ENCODE measurements around the gene ZNF76. TPM values are rescaled to one million over a fixed set of nuclear protein-coding genes. Genes with fewer than 3 reads are reported as not detected.
A peak's percentile ranks its signal among the peaks of the same experiment; 100 is the strongest.

The ZNF76 gene
- total RNA-seq, 1 experiment from 2014 or later, result 39.9 TPM

GRCh38 chr6:35295521-35296315 is 36.2 kb downstream of the ZNF76 start:
- Histone ChIP-seq H3K4me2 (no peak overlapping the region), H3K79me2 (ENCODE audit: low read depth) (no peaks in the 10 kb centered on the region; the same call in 1 of the 2 replicates), H3K36me3 (ENCODE audit: low read depth) (0 out of 2 replicates have a peak, but pooled peaks cover under 1% of the 10 kb centered on the region), H3K4me1 (replicated peaks; ENCODE audit: insufficient read depth) (peaks cover 14% of the 10 kb centered on the region), H4K20me1 (ENCODE audit: insufficient read depth) (no peaks in the 10 kb centered on the region), H3K27me3 (ENCODE audit: insufficient read depth, low read depth) (no peaks in the 10 kb centered on the region), H2AFZ (no peak overlapping the region), H3F3A (ENCODE audit: insufficient read depth, low read depth) (no peaks in the 10 kb centered on the region), H3K9me3 (ENCODE audit: insufficient read depth, low read depth) (no peaks in the 10 kb centered on the region), H3K9me2 (ENCODE audit: insufficient read depth) (no peaks in the 10 kb centered on the region), H3K4me3 (no peak overlapping the region), H3K27ac (no peak overlapping the region)
- ChIA-PET CTCF (interaction anchor here (0.6 to 1.0 kb wide), 3 partner anchors 154 to 229 kb away, joined by 3 to 8 read pairs (median 3); partner anchors contain the start of gene RPL10A), POLR2A (ENCODE audit: unreplicated experiment) (interaction anchor here (0.6 kb wide), 1 partner anchor 296 kb away, joined by 4 read pairs; no protein-coding TSS in a partner anchor)
- intact Hi-C loops (cut with micrococcal nuclease; ENCODE audit: unreplicated experiment), result loop anchor here (2.0 to 10.0 kb wide), 3 partner anchors 287 to 799 kb away; partner anchors contain the start of gene ARMC12
- BruUV-seq (replicated peaks), result no TSS peak
- no peak for DNase-seq
- TF ChIP-seq CTCF (conservative IDR thresholded peaks at IDR 0.05) (no peak), EZH2 (IDR thresholded peaks at IDR 0.05; ENCODE audit: low read depth) (no peak)

- Histone ChIP-seq H3F3A (ENCODE audit: insufficient read depth, low read depth) (peaks cover 4% of the 10 kb centered on the region; the same call in 1 of the 2 replicates), H3K4me2 (peak overlapping the region; percentile 98), H3K4me1 (replicated peaks; ENCODE audit: insufficient read depth) (peaks cover 15% of the 10 kb centered on the region), H3K36me3 (ENCODE audit: low read depth) (no peaks in the 10 kb centered on the region), H3K9me2 (ENCODE audit: insufficient read depth) (no peaks in the 10 kb centered on the region), H4K20me1 (ENCODE audit: insufficient read depth) (no peaks in the 10 kb centered on the region), H2AFZ (peak overlapping the region; percentile 54; the same call in 1 of the 2 replicates), H3K9me3 (ENCODE audit: insufficient read depth, low read depth) (no peaks in the 10 kb centered on the region), H3K79me2 (ENCODE audit: low read depth) (no peaks in the 10 kb centered on the region; the same call in 1 of the 2 replicates), H3K27ac (no peak overlapping the region), H3K4me3 (peak overlapping the region; percentile 66; the same call in 1 of the 2 replicates), H3K27me3 (ENCODE audit: insufficient read depth, low read depth) (no peaks in the 10 kb centered on the region)
- CTCF ChIA-PET, result interaction anchor here (0.6 to 1.0 kb wide), 5 partner anchors 152 to 1311 kb away, joined by 3 to 6 read pairs (median 4); no protein-coding TSS in a partner anchor
- intact Hi-C loops (cut with micrococcal nuclease; ENCODE audit: unreplicated experiment), result loop anchor here (1.0 to 10.0 kb wide), 7 partner anchors 45 to 798 kb away; partner anchors contain the start of genes ARMC12, PPARD and RPL10A
- no peak for TF ChIP-seq EZH2 (IDR thresholded peaks at IDR 0.05; ENCODE audit: low read depth)
- TF ChIP-seq CTCF (conservative IDR thresholded peaks at IDR 0.05), result no peak
- DNase-seq, result no peak
- BruUV-seq (replicated peaks), result no TSS peak
- POLR2A ChIA-PET (ENCODE audit: unreplicated experiment), result interaction anchor here (0.6 kb wide), 1 partner anchor 462 kb away, joined by 5 read pairs; no protein-coding TSS in a partner anchor
Observed at GRCh38 chr6:35296931-35297600, 37.5 kb downstream of the ZNF76 start.
